OCI-LY1 (cell line): ENCODE data around the gene ASCL5.

Source experiments
- H2AFZ ChIP-seq: fragments of 200-600 bp; sonication (generic), shearing (Covaris generic); 2 replicates; pipeline ENCODE4 v1.6.0; 2014; ENCODE audit warnings: antibody characterized with exemption, mild to moderate bottlenecking, low read length
- H3F3A ChIP-seq: fragments of 200-600 bp; sonication (generic), shearing (Covaris generic); 2 replicates; pipeline ENCODE4 v1.6.0; 2014; ENCODE audit warnings: mild to moderate bottlenecking, antibody characterized with exemption, low read length, moderate library complexity; ENCODE audit not compliant: insufficient read depth
- H3K27ac ChIP-seq: fragments of 200-600 bp; sonication (generic); 2 replicates; pipeline ENCODE4 v1.5.1; 2014; ENCODE audit warnings: low read length, mixed run types, mild to moderate bottlenecking, low read depth; ENCODE audit not compliant: poor library complexity, severe bottlenecking
- H3K27me3 ChIP-seq: fragments of 200-600 bp; sonication (generic); 2 replicates; pipeline ENCODE4 v1.6.0; 2014; ENCODE audit warnings: antibody characterized with exemption, mild to moderate bottlenecking, low read length, moderate library complexity; ENCODE audit not compliant: insufficient read depth
- H3K36me3 ChIP-seq: fragments of 200-600 bp; sonication (generic); 2 replicates; pipeline ENCODE4 v1.6.1; 2014; ENCODE audit warnings: mild to moderate bottlenecking, antibody characterized with exemption, low read length, moderate library complexity, mixed read lengths; ENCODE audit not compliant: insufficient read depth
- H3K4me1 ChIP-seq: fragments of 200-600 bp; sonication (generic); 2 replicates; pipeline ENCODE4 v1.5.1; 2014; ENCODE audit warnings: mild to moderate bottlenecking, low read length, moderate library complexity; ENCODE audit not compliant: insufficient read depth, severe bottlenecking
- H3K4me2 ChIP-seq: fragments of 200-600 bp; sonication (generic), shearing (Covaris generic); 2 replicates; pipeline ENCODE4 v1.6.1; 2014; ENCODE audit warnings: low read length
- H3K4me3 ChIP-seq: fragments of 200-600 bp; sonication (generic); 2 replicates; pipeline ENCODE4 v1.5.1; 2014; ENCODE audit warnings: low read length, low read depth, mild to moderate bottlenecking, mixed read lengths; ENCODE audit not compliant: poor library complexity, severe bottlenecking
- H3K79me2 ChIP-seq: fragments of 200-600 bp; shearing (Covaris generic); 2 replicates; pipeline ENCODE4 v1.6.1; 2016; ENCODE audit warnings: mixed run types, low read length, mixed read lengths; ENCODE audit not compliant: insufficient read depth
- H3K9ac ChIP-seq: fragments of 200-600 bp; sonication (generic), shearing (Covaris generic); 2 replicates; pipeline ENCODE4 v1.6.1; 2014; ENCODE audit warnings: mild to moderate bottlenecking, low read length, mixed read lengths
- H3K9me2 ChIP-seq: fragments of 200-600 bp; sonication (generic), shearing (Covaris generic); 2 replicates; pipeline ENCODE4 v1.6.1; 2014; ENCODE audit warnings: low read depth, mild to moderate bottlenecking, low read length, mixed read lengths
- H3K9me3 ChIP-seq: fragments of 200-600 bp; shearing (Covaris generic); 2 replicates; pipeline ENCODE4 v1.6.1; 2014; ENCODE audit warnings: low read length, mixed read lengths
- H4K20me1 ChIP-seq: fragments of 200-600 bp; sonication (generic), shearing (Covaris generic); 2 replicates; pipeline ENCODE4 v1.6.0; 2016; ENCODE audit warnings: mild to moderate bottlenecking, low read length; ENCODE audit not compliant: insufficient read depth
- CTCF ChIP-seq: fragments of 200-600 bp; sonication (generic), shearing (Covaris generic); IDR thresholded peaks from 2 replicates; pipeline ENCODE4 v1.5.1; 2017; ENCODE audit warnings: mild to moderate bottlenecking, antibody characterized with exemption, low read length, moderate library complexity, mixed read lengths
- EZH2 ChIP-seq: fragments of 200-600 bp; sonication (generic), shearing (Covaris generic); IDR thresholded peaks from 2 replicates; pipeline ENCODE4 v1.8.0; 2017; ENCODE audit warnings: borderline replicate concordance, mixed run types, mild to moderate bottlenecking, antibody characterized with exemption, low read length, moderate library complexity, mixed read lengths

Gene ASCL5

GRCh38 chr1:201089596-201089995 lies 37.4 kb downstream of the ASCL5 start:
- Histone ChIP-seq H3K36me3 (no peaks in the 10 kb centered on the region), H3K9me3 (no peaks in the 10 kb centered on the region), H3K4me1 (no peaks in the 10 kb centered on the region), H3K27me3 (peaks cover 4% of the 10 kb centered on the region), H3K79me2 (no peaks in the 10 kb centered on the region), H3K9me2 (no peaks in the 10 kb centered on the region), H3F3A (no peaks in the 10 kb centered on the region), H3K4me2 (no peak overlapping the region), H3K9ac (no peak overlapping the region), H4K20me1 (no peaks in the 10 kb centered on the region), H3K4me3 (no peak overlapping the region), H2AFZ (no peak overlapping the region), H3K27ac (no peak overlapping the region)
- TF ChIP-seq CTCF (no peak), EZH2 (no peak)

- H3K4me2 ChIP-seq, result no peak overlapping the region
- H2AFZ ChIP-seq, result no peak overlapping the region
- H3K27me3 ChIP-seq, result peaks cover 4% of the 10 kb centered on the region
- no peaks in the 10 kb centered on the region for H3K4me1 ChIP-seq
- H3K9ac ChIP-seq, result no peak overlapping the region
- no peak for TF ChIP-seq EZH2
- TF ChIP-seq CTCF, result no peak
- H3K36me3 ChIP-seq, result no peaks in the 10 kb centered on the region
- no peaks in the 10 kb centered on the region for H3K9me3 ChIP-seq
- no peaks in the 10 kb centered on the region for H3K9me2 ChIP-seq
- no peaks in the 10 kb centered on the region for H4K20me1 ChIP-seq
- H3F3A ChIP-seq, result no peaks in the 10 kb centered on the region
- no peak overlapping the region for H3K27ac ChIP-seq
- H3K4me3 ChIP-seq, result no peak overlapping the region
- no peaks in the 10 kb centered on the region for H3K79me2 ChIP-seq
Measured at GRCh38 chr1:201088901-201089525, 38.0 kb downstream of the ASCL5 start.

GRCh38 chr1:201088395-201088794 lies 38.6 kb downstream of the ASCL5 start:
- no peaks in the 10 kb centered on the region for H3K4me1 ChIP-seq
- TF ChIP-seq CTCF (no peak), EZH2 (no peak)
- no peak overlapping the region for H2AFZ ChIP-seq
- no peak overlapping the region for H3K4me3 ChIP-seq
- H3K27ac ChIP-seq, result no peak overlapping the region
- peaks cover 4% of the 10 kb centered on the region for H3K27me3 ChIP-seq
- no peaks in the 10 kb centered on the region for H3K79me2 ChIP-seq
- no peaks in the 10 kb centered on the region for H3K9me3 ChIP-seq
- H3K36me3 ChIP-seq, result no peaks in the 10 kb centered on the region
- H3F3A ChIP-seq, result no peaks in the 10 kb centered on the region
- no peaks in the 10 kb centered on the region for H4K20me1 ChIP-seq
- no peaks in the 10 kb centered on the region for H3K9me2 ChIP-seq
- H3K4me2 ChIP-seq, result no peak overlapping the region
- no peak overlapping the region for H3K9ac ChIP-seq
